Measurements from ENCODE around the gene POM121.
"Not testable (repeated sequence)": the region's sequence is repeated elsewhere in the genome, so short reads cannot be mapped to it uniquely, and the experiment has no call there.

The POM121 gene

DNA sequence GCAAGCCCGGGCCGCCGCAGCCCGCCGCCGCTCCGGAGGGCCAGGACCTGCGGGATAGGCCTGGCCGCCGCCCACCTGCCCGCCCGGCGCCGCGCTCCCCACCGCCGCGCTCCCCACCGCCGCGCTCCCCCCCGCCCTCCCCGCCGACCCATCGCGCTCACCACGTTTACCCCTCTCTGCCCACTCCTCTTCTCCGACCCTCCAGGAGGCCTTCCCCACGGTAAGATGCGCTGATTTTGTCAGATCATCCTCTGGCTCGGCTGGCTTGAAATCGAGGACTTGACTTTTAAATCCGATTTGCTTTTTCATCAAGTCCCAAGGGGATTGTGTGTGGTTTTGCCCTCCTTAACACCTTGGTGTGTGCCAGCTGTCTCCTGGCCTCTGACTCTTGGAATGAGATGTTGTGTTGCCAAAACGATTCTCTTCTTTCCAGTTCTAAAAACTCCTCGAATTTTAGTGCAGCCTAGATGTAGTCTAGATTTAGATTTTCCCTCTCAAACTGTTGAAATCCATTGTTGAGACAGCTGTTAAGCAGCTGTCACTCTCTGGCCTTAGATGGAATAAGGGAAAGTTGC is 738 bp downstream of the POM121 start:
- no peak for DNase-seq (ENCODE audit: insufficient read length, low spot score)
- TF ChIP-seq POLR2A (IDR thresholded peaks at IDR 0.05; ENCODE audit: low read depth, low read length) (no peak), PAX5 (IDR thresholded peaks at IDR 0.05; ENCODE audit: insufficient read depth, low read length, severe bottlenecking) (no peak), POLR2AphosphoS5 (IDR thresholded peaks at IDR 0.05; ENCODE audit: low read depth, low read length) (no peak), SPI1 (IDR thresholded peaks at IDR 0.05; ENCODE audit: low read depth, low read length) (no peak), POU2F2 (IDR thresholded peaks at IDR 0.05; ENCODE audit: low read depth, low read length) (no peak), TAF1 (IDR thresholded peaks at IDR 0.05; ENCODE audit: low read depth, low read length) (no peak)
- no peak for FAIRE-seq

DNA sequence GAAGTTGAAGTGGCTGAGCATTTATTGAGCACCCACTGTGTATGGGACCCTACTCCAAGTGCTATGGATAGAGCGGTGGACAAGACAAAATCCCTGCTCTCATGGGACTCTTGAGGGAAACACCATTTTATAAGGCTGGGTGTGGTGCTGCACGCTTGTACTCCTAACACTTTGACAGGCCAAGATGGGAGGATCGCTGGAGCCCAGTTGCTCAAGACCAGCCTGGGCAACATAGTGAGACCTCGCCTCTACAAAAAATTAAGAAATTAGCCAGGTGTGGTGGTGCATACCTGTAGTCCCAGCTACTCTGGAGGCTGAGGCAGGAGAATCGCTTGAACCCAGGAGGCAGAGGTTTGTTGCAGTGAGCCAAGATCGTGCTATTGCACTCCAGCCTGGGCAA is 2.9 kb downstream of the POM121 start:
- not testable (repeated sequence) for FAIRE-seq; DNase-seq (ENCODE audit: insufficient read length, low spot score)

DNA sequence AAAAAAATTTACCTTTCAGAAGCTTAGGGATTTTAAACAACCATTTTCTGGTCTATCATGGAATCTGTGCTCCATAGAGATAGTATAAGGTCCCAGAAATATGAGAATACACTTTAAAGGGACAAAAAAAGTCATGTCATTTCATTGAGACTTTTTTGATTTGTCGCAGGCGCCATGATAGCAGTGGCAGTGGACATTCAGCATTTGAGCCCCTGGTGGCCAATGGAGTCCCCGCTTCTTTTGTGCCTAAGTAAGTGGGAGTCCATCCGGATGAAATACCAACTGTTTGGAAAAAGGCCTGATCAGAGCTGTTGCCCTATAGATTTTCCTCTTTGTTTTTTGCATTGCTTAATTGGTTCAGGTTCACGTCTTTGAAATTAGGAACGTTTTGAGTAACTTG is 3.3 kb downstream of the POM121 start:
- FAIRE-seq; DNase-seq (ENCODE audit: insufficient read length, low spot score): not testable (repeated sequence)

DNA sequence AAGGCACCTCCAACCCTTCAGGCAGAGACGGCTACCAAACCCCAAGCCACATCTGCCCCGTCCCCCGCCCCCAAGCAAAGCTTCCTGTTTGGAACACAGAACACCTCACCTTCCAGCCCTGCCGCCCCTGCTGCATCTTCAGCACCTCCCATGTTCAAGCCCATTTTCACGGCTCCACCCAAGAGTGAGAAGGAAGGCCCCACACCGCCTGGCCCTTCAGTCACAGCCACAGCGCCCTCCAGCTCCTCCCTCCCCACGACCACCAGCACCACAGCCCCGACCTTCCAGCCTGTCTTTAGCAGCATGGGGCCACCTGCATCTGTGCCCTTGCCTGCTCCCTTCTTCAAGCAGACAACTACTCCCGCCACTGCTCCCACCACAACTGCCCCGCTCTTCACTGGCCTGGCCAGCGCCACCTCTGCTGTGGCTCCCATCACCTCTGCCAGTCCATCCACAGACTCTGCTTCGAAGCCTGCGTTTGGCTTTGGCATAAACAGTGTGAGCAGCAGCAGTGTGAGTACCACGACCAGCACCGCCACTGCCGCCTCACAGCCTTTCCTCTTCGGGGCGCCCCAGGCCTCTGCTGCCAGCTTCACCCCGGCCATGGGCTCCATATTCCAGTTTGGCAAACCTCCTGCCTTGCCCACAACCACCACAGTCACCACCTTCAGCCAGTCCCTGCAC is 17.3 kb downstream of the POM121 start:
- not testable (repeated sequence) for DNase-seq (ENCODE audit: insufficient read length, low spot score); FAIRE-seq

DNA sequence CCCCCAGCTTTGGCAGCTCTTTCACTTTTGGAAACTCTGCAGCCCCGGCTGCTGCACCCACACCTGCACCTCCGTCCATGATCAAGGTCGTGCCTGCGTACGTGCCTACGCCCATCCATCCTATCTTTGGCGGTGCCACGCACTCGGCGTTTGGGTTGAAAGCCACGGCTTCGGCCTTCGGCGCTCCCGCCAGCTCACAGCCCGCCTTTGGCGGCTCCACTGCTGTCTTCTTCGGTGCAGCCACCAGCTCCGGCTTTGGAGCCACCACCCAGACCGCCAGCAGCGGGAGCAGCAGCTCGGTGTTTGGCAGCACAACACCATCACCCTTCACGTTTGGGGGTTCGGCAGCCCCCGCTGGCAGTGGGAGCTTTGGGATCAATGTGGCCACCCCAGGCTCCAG is 18.1 kb downstream of the POM121 start:
- FAIRE-seq, result not testable (repeated sequence)

DNA sequence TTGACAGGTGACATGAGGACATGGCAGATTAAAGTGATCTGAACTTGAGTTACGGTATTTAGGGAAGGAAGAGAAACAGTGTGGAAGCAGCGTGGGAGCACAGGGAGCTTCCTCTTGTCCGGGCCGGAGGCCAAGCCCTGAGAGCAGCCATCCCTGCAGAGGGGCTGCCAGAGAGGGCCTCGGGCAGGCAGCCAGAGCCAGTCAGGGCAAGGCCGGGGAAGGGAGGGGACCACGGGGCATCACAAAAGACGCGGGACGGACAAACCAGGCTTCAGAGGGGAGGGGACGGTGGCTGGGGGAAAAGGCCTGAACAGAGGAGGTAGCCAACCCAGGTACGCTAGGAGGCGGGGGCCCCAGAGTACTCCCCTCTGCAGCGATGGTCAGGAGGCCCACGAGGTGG is 20.0 kb downstream of the POM121 start:
- not testable (repeated sequence) for DNase-seq (ENCODE audit: insufficient read length, low spot score); FAIRE-seq

More for the DNA sequence above, 18.1 kb downstream of the POM121 start:
- DNase-seq (ENCODE audit: insufficient read length, low spot score), result not testable (repeated sequence)

DNA sequence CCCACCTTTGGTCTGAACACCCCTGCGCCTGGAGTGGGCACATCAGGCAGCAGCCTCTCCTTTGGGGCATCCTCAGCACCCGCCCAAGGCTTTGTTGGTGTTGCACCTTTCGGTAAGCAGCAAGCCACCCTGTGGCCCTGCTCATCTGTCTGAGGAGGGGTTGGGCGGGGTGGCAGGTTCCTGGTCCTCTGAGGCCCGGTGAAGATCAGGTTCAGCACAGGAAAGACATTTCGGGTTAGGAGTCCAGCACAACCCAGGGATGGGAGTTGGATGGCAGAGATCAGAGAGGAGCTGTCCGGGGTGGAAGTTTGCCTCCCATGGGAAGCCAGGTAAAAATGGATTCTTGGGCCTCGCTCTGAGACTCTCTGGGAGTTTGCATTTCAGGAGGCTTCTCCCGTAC is 20.7 kb downstream of the POM121 start:
- DNase-seq (ENCODE audit: insufficient read length, low spot score); FAIRE-seq: not testable (repeated sequence)

DNA sequence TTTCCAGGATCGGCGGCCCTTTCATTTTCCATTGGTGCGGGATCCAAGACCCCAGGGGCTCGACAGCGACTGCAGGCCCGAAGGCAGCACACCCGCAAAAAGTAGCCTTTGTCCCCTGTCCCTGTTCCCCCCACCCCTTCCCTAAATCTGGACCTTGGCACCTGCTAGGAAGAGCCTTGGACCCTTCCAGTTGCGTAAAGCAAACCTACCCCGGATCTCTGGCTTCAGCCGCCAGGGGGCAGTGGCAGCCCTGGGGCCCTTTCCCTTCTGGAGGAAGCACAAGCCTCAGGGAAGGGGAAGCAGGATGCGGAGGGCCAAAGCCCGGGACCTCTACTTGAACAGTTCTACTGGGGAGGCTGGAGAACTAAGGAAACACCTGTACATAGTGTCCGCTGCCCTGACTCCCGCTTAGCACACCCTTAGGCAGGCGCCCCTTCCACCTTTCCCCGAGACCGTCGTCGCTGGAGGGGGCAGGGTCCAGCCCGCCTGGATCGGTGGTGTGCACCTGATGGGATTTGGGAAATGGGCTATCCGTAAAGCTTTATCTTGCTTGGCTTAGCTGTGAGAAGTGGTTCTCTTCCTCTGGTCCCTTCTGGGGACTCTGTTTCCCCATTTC is 21.3 kb downstream of the POM121 start:
- not testable (repeated sequence) for DNase-seq (ENCODE audit: insufficient read length, low spot score); FAIRE-seq

DNA sequence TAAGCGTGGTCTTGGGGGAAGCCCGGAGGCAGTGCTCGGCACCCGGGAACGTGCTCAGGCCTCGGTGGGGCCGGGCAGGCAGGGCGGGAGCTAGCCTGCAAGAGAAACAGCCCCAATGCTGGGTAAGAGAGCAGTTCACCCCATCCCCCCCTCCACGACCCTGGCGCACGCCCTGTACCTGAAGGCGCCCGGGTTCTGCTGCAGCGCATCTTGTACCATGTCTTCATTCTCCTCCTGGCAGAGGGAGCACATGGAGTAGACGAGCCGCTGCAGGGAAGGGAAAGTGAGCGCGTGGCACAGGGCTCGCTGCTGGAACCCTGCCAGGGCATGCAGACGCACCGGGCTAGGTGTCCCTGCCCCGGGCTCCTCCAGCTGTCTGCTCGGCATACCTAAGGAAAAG is 23.8 kb downstream of the POM121 start:
- not testable (repeated sequence) for FAIRE-seq; DNase-seq (ENCODE audit: insufficient read length, low spot score)

DNA sequence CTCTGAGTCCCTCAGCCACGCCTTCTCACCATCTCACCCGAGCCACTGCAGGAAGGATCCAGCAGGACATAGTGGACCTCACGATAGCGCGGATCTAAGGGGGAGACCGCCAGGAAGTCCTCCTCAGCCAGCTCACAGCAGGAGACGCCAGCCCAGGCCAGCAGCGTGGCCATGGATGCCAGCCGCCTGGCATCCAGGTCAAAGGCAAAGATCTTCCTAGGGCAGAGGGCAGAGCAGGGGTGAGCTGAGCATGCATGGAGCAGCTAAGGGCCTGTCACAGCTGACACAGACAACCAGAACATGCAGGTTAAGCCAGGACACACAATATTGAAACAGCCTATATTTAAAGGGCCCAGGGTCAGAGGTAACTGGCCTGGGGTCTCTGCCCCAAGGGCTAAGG is 24.4 kb downstream of the POM121 start:
- FAIRE-seq; DNase-seq (ENCODE audit: insufficient read length, low spot score): not testable (repeated sequence)

DNA sequence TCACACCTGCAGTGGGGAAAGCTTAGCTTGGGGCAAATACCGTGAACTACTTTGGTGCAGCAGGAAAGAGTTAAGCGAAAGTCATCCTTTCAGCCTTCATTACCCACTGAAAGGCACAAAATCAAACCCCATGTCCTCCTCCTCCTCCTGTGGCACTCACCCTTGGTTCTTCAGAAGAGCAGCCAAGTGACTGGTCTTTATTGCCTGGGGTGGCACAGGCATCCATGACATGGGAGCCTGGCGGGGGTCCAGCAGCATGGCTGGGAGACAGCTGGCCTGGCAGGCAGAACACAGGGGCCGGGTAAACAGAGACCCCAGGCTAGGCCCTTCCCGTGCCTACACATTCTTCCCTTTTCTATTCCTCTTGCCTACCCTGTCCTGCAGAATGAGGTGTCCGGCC is 24.8 kb downstream of the POM121 start:
- FAIRE-seq; DNase-seq (ENCODE audit: insufficient read length, low spot score): not testable (repeated sequence)

DNA sequence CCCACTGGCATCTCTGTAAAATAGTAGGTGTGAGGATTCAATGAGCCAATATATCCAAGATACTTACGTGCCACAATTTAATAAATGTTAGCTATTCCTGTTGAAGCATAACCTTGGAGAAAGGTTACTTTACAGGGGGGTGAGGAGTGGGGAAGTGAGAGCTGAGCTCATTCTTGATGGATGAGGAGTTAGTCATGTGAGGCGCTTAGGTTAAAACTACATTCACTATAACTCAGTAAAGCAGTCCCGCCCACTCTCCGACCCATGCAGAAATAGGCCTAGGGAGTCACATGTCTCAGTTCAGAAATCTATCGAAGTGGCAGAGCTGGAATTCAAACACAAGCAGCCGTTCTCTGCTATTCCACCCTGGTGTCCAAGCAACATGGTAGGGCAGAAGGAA is 25.5 kb downstream of the POM121 start:
- DNase-seq (ENCODE audit: insufficient read length, low spot score); FAIRE-seq: not testable (repeated sequence)

DNA sequence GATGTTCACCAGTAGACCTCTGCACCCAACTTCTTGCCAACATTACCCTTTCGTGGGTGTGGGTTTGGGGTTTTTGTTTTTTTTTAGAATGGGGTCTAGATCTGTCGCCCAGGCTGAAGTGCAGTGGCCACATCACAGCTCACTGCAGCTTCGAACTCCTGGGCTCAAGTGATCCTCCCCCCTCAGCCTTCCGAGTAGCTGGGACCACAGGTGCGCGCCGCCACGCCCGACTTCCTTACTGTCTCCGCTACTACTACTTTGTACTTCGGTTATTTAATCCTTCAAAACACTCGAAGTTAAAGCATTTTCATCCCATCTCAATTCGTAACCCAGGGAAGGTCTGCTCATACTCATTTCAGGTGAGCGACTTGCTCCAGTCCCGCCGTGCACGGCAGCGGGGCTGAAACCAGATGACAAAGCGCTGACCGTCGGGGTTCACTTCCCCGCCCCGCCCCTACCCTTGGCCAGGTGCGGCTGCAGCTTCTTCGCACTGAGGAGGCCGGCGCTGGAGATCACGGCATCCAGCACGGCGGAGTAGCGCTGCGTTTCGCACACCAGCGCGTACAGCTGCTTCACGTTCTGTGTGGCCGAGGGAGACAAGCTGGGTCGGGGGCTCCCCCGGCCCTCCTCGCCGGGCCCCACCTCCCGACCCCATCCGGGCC is 29.1 kb downstream of the POM121 start:
- FAIRE-seq, result peak; percentile 20
- not testable (repeated sequence) for DNase-seq (ENCODE audit: insufficient read length, low spot score)

DNA sequence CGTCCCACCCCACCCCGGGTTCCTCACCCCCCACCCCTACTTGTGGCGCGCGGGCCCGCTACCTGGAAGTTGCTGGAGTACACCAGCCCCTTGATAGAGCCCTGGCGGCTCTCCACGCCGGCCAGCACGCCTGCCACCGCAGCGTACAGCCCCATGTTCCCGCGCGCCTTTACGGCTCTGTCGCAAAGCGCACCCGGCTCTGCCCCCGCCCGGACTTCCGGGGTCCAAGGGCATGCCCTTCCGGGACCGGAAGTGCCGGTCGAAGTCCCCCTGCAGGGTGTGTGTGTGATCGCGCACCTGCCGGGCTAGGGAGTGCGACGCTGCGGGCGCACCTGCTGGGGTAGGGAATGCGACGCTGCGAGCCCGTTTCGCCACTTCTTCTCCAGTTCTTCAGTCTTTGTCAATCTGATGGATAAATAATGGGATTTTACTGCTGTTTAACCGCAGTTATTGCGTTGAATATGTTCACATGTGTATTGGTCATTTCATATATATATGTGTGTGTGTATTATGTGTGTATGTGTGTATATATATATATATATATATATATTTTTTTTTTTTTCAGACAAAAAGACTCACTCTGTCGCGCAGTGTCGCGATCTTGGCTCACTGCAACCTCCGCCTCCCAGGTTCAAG is 29.8 kb downstream of the POM121 start:
- not testable (repeated sequence) for DNase-seq (ENCODE audit: insufficient read length, low spot score)
- peak; percentile 97 for FAIRE-seq

DNA sequence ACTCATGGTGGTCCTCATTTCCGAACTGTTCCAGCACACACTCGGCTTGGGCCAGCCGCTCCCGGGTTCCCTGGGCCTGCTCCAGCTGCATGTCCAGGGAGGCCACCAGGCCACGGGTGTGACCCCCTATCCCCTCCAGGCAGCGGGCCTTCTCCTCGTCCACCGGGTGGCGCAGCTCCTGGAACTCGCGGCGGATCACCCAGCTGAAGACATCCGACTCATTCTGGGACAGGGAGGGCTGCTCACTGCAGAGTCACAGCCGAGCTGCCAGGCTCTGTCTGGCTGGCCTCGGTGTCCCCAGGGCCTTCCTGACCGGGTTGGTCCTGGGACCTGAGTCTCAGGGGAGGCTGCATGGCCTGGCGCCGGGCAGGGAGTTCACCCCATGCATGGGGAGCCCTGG is 35.1 kb downstream of the POM121 start:
- not testable (repeated sequence) for FAIRE-seq; DNase-seq (ENCODE audit: insufficient read length, low spot score)

DNA sequence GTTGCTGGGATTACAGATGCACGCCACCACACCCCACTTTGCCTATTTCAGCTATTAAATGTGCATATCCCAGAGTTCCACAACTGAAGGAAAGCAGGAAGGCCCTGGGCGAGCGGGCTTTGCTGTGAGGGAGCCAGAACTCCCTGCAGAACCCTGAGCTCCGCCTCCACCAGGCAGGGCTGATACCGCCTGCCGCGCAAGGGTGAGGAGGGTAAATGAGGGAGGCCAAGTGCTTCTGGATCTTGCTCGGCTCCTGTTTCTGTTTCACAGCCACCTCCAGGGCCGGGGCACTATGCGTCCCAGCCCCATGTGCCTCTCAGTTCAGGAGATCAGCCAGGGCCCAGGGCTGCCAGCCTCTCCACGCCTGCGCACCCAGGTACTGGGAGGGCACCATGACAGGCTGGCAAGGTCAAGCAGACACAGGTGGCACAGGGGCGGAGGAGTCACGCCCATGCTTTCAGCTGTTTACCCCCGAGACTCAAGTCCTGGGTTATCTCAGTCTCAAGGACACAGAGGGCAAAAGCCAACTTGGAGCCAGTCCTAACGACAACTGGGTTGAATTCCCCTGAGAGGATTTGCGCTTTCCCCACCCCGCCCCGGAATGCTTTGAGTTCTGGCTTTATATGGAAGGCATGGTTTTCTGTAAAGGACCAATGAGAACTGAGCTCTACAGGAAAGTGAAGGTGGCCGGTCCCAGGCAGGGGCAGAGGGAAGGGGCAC is 35.9 kb downstream of the POM121 start:
- not testable (repeated sequence) for FAIRE-seq; DNase-seq (ENCODE audit: insufficient read length, low spot score)

DNA sequence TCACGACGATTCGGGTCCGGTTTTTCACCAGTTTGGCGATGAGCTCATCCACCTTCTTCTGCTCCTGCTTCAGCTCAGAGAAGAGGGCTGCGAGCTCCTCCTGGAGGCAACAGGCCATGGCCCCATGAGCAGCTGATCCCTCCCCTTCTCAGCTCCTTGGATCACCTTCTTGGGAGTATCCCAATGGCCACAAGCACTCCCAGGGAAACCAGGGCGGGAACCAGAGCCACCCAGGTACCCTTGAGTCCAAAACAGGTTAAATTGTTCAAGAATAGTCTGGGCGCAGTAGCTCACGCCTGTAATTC is 36.4 kb downstream of the POM121 start:
- not testable (repeated sequence) for FAIRE-seq; DNase-seq (ENCODE audit: insufficient read length, low spot score)

DNA sequence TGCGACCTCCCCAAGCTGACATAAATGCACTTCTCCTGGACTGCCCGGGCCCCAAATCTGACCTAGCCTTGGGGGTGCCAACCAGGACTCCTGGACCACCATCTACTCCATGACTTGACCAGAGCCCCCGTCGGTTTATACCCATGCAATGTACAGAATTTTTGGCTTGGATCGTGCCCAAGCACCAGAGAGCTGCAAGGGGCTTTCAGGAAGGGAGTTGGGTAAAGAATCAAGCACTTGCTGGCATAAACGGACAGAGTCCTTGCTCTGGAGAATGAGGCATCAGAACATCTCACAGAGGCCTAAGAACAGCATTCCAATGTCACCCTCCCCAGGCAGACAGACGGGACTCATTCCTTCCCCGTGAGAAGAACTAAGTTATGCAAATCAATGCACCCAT is 38.2 kb downstream of the POM121 start:
- FAIRE-seq; DNase-seq (ENCODE audit: insufficient read length, low spot score): not testable (repeated sequence)

All from GM12891 (cell line).